ENCODE measurements around the gene TINCR.

- TF ChIP-seq POLR2A (IDR thresholded peaks at IDR 0.05) (no peak), CTCF (IDR thresholded peaks at IDR 0.05) (no peak)
Observed at GRCh38 chr19:5612891-5613865, 45.4 kb upstream of the TINCR start.

Data from lower leg skin (tissue), 3 donors.